Measurements from ENCODE around the gene VAPB.

Gene VAPB

GRCh38 chr20:58471193-58472164, 82.5 kb downstream of the VAPB start:
- TF ChIP-seq CTCF (IDR thresholded peaks at IDR 0.05; ENCODE audit: control insufficient read depth, extremely low read depth, insufficient read depth) = no peak
- no peak for DNase-seq (ENCODE audit: low read depth)

GRCh38 chr20:58472273-58473018, 83.4 kb downstream of the VAPB start:
- no peak for DNase-seq (ENCODE audit: low read depth)
- no peak for TF ChIP-seq CTCF (IDR thresholded peaks at IDR 0.05; ENCODE audit: control insufficient read depth, extremely low read depth, insufficient read depth)
- H3K4me3 ChIP-seq (ENCODE audit: low read depth, low read length) = no peak overlapping the region

More at GRCh38 chr20:58471193-58472164, 82.5 kb downstream of the VAPB start:
- no peak overlapping the region for H3K4me3 ChIP-seq (ENCODE audit: low read depth, low read length)

- no peak overlapping the region for H3K4me3 ChIP-seq (ENCODE audit: low read depth, low read length)
- no peak for TF ChIP-seq CTCF (IDR thresholded peaks at IDR 0.05; ENCODE audit: control insufficient read depth, extremely low read depth, insufficient read depth)
- DNase-seq (ENCODE audit: low read depth) = no peak
Observed at GRCh38 chr20:58473453-58474425, 84.7 kb downstream of the VAPB start.

- DNase-seq (ENCODE audit: low read depth) = no peak
- no peak overlapping the region for H3K4me3 ChIP-seq (ENCODE audit: low read depth, low read length)
- no peak for TF ChIP-seq CTCF (IDR thresholded peaks at IDR 0.05; ENCODE audit: control insufficient read depth, extremely low read depth, insufficient read depth)
Observed at GRCh38 chr20:58475466-58475865, 86.4 kb downstream of the VAPB start.

GRCh38 chr20:58478141-58478805, 89.2 kb downstream of the VAPB start:
- no peak for TF ChIP-seq CTCF (IDR thresholded peaks at IDR 0.05; ENCODE audit: control insufficient read depth, extremely low read depth, insufficient read depth)
- no peak for DNase-seq (ENCODE audit: low read depth)
- no peak overlapping the region for H3K4me3 ChIP-seq (ENCODE audit: low read depth, low read length)

Data from LNCaP clone FGC (cell line).